Epithelial cell of esophagus (primary cell): ENCODE measurements around the gene ARHGEF28.

Source experiments
- DNase-seq: peaks from one replicate; pipeline ENCODE4 v3.0.0; 2010; ENCODE audit warnings: low read depth
- H3K4me3 ChIP-seq: 2 replicates; pipeline ENCODE4 v1.5.1; 2011; ENCODE audit warnings: mild to moderate bottlenecking, low read length, control low read depth
- TF ChIP-seq, protein P1 (sequence below): IDR thresholded peaks from 2 replicates; pipeline ENCODE4 v1.5.1; 2011; ENCODE audit warnings: low read depth, mild to moderate bottlenecking, low read length, control low read depth, inconsistent platforms; ENCODE audit not compliant: insufficient read depth; ENCODE audit errors: missing control alignments

The ARHGEF28 gene

DNA sequence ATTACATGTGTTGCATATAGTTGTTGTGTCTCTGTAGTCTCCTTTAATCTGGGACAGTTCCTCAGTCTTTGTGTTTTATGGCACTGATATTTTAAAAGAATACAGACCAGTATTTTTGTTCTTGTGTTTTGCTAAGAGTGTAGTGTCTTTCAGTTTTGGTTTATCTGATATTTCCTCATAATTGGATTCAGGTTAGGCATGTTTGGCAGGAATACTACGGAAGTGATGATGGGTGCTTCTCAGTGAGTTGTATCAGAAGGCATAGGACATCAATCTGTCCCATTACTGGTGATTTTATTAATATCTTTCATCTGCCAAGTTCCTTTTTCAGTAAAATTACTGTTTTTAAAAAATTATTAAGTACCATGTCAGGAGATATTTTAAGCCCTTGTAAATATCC, 212.9 kb downstream of the ARHGEF28 start:
- TF ChIP-seq, protein P1, sequence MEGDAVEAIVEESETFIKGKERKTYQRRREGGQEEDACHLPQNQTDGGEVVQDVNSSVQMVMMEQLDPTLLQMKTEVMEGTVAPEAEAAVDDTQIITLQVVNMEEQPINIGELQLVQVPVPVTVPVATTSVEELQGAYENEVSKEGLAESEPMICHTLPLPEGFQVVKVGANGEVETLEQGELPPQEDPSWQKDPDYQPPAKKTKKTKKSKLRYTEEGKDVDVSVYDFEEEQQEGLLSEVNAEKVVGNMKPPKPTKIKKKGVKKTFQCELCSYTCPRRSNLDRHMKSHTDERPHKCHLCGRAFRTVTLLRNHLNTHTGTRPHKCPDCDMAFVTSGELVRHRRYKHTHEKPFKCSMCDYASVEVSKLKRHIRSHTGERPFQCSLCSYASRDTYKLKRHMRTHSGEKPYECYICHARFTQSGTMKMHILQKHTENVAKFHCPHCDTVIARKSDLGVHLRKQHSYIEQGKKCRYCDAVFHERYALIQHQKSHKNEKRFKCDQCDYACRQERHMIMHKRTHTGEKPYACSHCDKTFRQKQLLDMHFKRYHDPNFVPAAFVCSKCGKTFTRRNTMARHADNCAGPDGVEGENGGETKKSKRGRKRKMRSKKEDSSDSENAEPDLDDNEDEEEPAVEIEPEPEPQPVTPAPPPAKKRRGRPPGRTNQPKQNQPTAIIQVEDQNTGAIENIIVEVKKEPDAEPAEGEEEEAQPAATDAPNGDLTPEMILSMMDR, result no peak
- peak; percentile 58 for DNase-seq

DNA sequence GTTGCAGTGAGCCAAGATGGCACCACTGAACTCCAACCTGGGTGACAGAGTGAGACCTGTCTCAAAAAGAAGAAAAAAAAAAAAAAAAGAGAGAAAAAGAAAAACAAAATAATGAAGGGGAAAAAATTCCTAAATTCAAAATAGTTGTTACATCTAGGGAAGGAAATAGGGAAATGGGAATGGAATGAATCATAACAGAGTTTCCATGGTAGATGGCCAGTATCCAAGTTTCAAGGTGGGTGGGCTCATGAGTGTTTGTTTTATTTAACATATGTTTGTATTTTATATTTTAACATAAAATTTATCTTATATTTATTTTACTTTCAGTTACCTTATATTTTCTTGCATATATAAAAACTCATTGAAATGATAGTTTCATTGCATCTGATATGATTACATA, 215.6 kb downstream of the ARHGEF28 start:
- DNase-seq, result no peak
- TF ChIP-seq, protein P1, result no peak
- H3K4me3 ChIP-seq, result no peak overlapping the region

More for the DNA sequence above, 212.9 kb downstream of the ARHGEF28 start:
- H3K4me3 ChIP-seq, result no peak overlapping the region

DNA sequence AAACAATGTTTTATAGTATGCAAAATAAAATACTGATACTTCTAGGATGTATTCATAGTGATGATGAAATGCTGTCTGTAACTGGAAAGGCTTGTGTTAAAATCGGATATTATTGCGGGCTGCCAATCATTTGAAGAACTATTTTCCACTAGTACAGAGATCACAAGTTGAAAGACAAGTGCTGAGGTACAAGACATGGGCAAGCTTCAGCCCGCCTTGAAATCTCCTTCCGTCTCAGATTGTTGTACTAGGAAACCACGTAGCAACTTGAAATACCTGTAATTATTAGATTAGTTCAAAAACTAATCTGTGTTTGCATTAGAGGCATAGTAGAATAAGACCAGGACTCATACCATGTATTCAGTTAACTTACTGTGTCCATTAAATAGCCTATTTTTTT, 218.2 kb downstream of the ARHGEF28 start:
- peak; percentile 82 for DNase-seq
- TF ChIP-seq, protein P1, result no peak
- no peak overlapping the region for H3K4me3 ChIP-seq

DNA sequence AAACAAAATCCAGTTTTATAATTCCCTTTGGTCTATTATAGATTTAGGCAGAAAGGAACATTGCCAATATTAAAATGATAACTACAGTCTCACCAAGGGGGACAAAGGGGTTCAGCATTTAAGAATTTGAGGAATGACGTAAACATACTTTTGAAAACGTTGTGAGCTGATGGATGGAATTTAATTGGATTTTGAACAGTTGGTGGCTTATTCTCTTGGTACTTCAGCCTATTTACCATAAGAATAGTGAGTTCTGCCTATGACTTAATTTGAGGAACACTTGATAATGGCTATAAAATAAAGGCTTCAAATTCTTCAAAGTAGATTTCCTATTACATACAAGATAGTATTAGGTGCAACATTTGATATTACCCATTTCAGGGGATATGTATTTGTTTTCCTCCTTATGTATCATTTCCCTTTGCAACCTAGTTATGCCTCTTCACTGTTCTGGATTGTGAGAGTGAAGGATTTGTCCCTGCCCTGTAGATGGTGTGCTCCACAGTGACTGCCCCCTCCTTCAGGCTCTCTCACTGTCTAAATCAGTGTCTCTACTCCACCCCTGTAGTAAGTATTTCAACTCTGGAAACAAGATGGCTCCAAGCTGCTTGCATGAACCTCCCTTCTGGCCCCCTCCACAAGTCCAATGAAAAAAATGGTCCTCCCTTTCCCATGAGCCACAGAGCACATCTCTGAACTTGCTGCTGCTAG, 225.6 kb downstream of the ARHGEF28 start:
- no peak overlapping the region for H3K4me3 ChIP-seq
- DNase-seq, result no peak
- TF ChIP-seq, protein P1, result no peak

DNA sequence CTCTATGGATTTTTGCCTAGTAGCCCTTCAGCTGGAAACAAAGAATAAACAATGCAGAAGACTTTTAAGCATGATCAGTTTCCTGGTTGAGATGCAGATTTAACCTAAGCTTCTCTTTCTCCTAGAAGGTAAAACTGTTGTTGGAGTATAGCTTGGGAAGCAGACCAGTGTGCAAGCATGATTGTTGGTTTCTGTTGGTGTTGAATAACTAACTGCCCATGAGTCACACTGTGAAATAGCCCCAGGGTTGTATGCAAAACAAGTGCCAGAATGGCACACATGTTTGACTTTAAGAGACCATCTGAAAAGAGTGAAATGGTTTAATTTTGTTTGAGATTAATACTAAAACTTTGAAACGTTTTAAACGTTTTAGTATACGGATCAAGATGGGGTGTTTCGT, 227.1 kb downstream of the ARHGEF28 start:
- DNase-seq, result peak; percentile 86
- H3K4me3 ChIP-seq, result no peak overlapping the region
- TF ChIP-seq, protein P1, result no peak

DNA sequence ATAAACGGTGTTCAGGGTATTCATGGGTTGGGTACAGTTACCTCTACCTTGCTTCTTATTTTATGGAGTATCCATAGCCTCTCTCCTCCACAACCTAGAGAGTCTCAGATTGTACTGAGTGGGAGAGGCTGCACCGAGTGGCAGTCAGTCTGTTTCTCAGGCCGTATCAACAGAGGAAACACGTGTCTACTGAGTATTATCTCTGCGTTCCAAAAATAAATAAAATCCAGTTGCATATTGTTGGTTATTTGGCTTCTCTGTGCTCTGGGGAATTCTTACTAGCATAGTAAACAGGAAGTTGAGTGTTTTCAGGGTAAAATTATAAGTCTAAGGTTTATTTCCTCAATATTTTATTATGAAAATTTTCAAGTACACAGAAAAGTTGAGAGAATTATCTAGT, 231.0 kb downstream of the ARHGEF28 start:
- no peak overlapping the region for H3K4me3 ChIP-seq
- TF ChIP-seq, protein P1, result no peak
- DNase-seq, result no peak

DNA sequence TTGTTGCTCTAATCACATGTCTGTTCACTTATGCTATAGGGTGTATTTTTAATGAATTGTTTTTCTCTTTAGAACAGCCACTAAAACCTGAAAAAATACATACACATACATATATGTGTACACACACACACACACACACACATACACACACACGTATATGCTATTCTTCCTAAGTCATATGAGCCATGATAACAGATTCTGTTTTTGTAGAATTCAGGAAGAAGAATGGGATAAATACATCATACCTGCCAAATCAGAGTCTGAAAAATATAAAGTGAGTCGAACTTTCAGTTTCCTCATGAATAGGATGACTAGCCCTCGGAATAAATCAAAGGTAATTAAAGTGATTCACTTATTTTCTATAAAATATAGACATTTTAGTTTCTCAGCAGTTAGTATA, 231.4 kb downstream of the ARHGEF28 start:
- TF ChIP-seq, protein P1, result no peak
- no peak for DNase-seq
- no peak overlapping the region for H3K4me3 ChIP-seq
